Measurements from ENCODE around the gene CDC25B. TPM values are rescaled to one million over a fixed set of nuclear protein-coding genes. Genes with fewer than 3 reads are reported as not detected.

The CDC25B gene
- total and polyA plus RNA-seq, 2 of the 13 experiments (the other 11 are each of a cell fraction or from before 2014, with no cell fraction given) = 14.5 to 19.4 TPM

- TF ChIP-seq HMGXB3 (CRISPR knock-in tag; IDR thresholded peaks at IDR 0.05; ENCODE audit: borderline replicate concordance) = peak; percentile 89; the same call in 1 of the 2 replicates
- no peak for TF ChIP-seq ZUFSP (CRISPR knock-in tag; IDR thresholded peaks at IDR 0.05; ENCODE audit: borderline replicate concordance)
- no peak for TF ChIP-seq REXO4 (CRISPR knock-in tag; IDR thresholded peaks at IDR 0.05; ENCODE audit: borderline replicate concordance)
- no peak for TF ChIP-seq AFF4 (CRISPR knock-in tag; IDR thresholded peaks at IDR 0.05)
- no peak for TF ChIP-seq CENPT (CRISPR knock-in tag; IDR thresholded peaks at IDR 0.05; ENCODE audit: low read depth)
- peak; percentile 75 for TF ChIP-seq ZNF12 (CRISPR knock-in tag; IDR thresholded peaks at IDR 0.05)
- TF ChIP-seq MYNN (CRISPR knock-in tag; IDR thresholded peaks at IDR 0.05; ENCODE audit: low read depth) = no peak
- 0 out of 2 replicates have a peak, but pooled peaks have one; percentile 62 for TF ChIP-seq MZF1 (CRISPR knock-in tag; IDR thresholded peaks at IDR 0.05; ENCODE audit: borderline replicate concordance)
- no peak for TF ChIP-seq ZNF180 (CRISPR knock-in tag; IDR thresholded peaks at IDR 0.05; ENCODE audit: borderline replicate concordance, low read depth)
- no peak for TF ChIP-seq EEA1 (CRISPR knock-in tag; IDR thresholded peaks at IDR 0.05; ENCODE audit: borderline replicate concordance)
- TF ChIP-seq JDP2 (CRISPR knock-in tag; IDR thresholded peaks at IDR 0.05; ENCODE audit: borderline replicate concordance) = no peak
- no peak for TF ChIP-seq NR3C1 (CRISPR knock-in tag; IDR thresholded peaks at IDR 0.05)
- TF ChIP-seq ZNF605 (CRISPR knock-in tag; IDR thresholded peaks at IDR 0.05) = 0 out of 2 replicates have a peak, but pooled peaks have one; percentile 53
- peak; percentile 92 for TF ChIP-seq ZNF83 (CRISPR knock-in tag; IDR thresholded peaks at IDR 0.05; ENCODE audit: borderline replicate concordance)
- no peak for TF ChIP-seq NAIF1 (CRISPR knock-in tag; IDR thresholded peaks at IDR 0.05; ENCODE audit: borderline replicate concordance)
These were observed 22.3 kb downstream of the CDC25B start (continued) for GRCh38 chr20:3818155-3819151.

Data from HepG2 (cell line).